GM18505 (cell line): ENCODE data around the gene PCDHB9.
"Not testable (repeated sequence)": the region's sequence is repeated elsewhere in the genome, so short reads cannot be mapped to it uniquely, and the experiment has no call there.

ENCODE experiments used
- ATAC-seq: cut with Tn5 transposase; IDR thresholded peaks from one replicate; pipeline ENCODE4 v1.9.1; 2021; ENCODE audit not compliant: unreplicated experiment
- POLR2A ChIP-seq: IDR thresholded peaks from 4 replicates; pipeline ENCODE4 v1.6.1; 2011; ENCODE audit warnings: borderline replicate concordance; ENCODE audit not compliant: insufficient read depth, insufficient read length; ENCODE audit errors: extremely low read depth

PCDHB9 gene

GRCh38 chr5:141186897-141187512, at the start of gene PCDHB9:
Gene PCDHB9, plus strand, starts transcription at chr5:141187161. Its CDS starts 158 bp downstream, at chr5:141187319.
- TF ChIP-seq POLR2A: no peak
- ATAC-seq: no peak

DNA sequence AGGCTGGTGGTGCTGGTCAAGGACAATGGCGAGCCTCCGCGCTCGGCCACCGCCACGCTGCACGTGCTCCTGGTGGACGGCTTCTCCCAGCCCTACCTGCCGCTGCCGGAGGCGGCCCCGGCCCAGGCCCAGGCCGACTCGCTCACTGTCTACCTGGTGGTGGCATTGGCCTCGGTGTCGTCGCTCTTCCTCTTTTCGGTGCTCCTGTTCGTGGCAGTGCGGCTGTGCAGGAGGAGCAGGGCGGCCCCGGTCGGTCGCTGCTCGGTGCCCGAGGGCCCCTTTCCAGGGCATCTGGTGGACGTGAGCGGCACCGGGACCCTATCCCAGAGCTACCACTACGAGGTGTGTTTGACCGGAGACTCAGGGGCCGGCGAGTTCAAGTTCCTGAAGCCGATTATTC, 49.6 kb upstream of the PCDHB9 start:
- not testable (repeated sequence) for ATAC-seq

GRCh38 chr5:141149812-141150211, 37.1 kb upstream of the PCDHB9 start, which contains the start of gene PCDHB6:
Gene PCDHB6, plus strand, starts transcription at chr5:141150057. Its CDS starts 201 bp downstream, at chr5:141150258.
- no peak for TF ChIP-seq POLR2A
- ATAC-seq: no peak

DNA sequence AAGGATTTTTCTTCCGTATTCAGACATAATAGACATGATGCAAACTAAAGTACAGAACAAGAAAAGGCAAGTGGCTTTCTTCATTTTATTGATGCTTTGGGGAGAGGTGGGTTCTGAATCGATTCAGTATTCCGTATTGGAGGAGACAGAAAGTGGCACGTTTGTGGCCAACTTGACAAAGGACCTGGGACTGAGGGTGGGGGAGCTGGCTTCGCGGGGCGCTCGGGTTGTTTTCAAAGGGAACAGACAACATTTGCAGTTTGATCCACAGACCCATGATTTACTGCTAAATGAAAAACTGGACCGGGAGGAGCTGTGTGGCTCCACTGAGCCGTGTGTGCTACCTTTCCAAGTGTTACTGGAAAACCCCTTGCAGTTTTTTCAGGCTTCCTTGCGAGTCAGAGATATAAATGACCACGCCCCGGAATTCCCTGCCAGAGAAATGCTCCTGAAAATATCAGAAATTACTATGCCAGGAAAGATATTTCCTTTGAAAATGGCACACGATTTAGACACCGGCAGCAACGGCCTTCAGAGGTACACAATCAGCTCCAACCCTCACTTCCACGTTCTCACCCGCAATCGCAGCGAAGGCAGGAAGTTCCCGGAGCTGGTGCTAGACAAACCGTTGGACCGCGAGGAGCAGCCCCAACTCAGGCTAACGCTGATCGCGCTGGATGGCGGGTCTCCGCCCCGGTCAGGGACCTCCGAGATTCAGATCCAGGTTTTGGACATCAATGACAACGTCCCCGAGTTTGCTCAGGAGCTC, 36.6 kb upstream of the PCDHB9 start:
- ATAC-seq: no peak
- TF ChIP-seq POLR2A: no peak

GRCh38 chr5:141150993-141151325, 36.0 kb upstream of the PCDHB9 start:
- ATAC-seq: no peak
- no peak for TF ChIP-seq POLR2A

DNA sequence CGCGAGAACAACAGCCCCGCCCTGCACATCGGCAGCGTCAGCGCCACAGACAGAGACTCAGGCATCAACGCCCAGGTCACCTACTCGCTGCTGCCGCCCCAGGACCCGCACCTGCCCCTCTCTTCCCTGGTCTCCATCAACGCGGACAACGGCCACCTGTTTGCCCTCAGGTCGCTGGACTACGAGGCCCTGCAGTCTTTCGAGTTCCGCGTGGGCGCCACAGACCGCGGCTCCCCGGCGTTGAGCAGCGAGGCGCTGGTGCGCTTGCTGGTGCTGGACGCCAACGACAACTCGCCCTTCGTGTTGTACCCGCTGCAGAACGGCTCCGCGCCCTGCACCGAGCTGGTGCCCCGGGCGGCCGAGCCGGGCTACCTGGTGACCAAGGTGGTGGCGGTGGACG, 35.3 kb upstream of the PCDHB9 start:
- not testable (repeated sequence) for ATAC-seq

DNA sequence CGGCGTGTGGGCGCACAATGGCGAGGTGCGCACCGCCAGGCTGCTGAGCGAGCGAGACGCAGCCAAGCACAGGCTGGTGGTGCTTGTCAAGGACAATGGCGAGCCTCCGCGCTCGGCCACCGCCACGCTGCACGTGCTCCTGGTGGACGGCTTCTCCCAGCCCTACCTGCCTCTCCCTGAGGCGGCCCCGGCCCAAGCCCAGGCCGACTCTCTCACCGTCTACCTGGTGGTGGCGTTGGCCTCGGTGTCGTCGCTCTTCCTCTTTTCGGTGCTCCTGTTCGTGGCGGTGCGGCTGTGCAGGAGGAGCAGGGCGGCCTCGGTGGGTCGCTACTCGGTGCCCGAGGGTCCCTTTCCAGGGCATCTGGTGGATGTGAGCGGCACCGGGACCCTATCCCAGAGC, 34.9 kb upstream of the PCDHB9 start:
- not testable (repeated sequence) for ATAC-seq

GRCh38 chr5:141155540-141156374, 31.2 kb upstream of the PCDHB9 start:
- no peak for TF ChIP-seq POLR2A
- no peak for ATAC-seq

DNA sequence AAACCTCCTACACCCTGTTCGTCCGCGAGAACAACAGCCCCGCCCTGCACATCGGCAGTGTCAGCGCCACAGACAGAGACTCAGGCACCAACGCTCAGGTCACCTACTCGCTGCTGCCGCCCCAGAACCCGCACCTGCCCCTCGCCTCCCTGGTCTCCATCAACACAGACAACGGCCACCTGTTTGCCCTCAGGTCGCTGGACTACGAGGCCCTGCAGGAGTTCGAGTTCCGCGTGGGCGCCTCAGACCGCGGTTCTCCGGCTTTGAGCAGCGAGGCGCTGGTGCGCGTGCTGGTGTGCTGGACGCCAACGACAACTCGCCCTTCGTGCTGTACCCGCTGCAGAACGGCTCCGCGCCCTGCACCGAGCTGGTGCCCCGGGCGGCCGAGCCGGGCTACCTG, 29.6 kb upstream of the PCDHB9 start:
- ATAC-seq: not testable (repeated sequence)

GRCh38 chr5:141157901-141158300, 29.1 kb upstream of the PCDHB9 start:
- not testable (repeated sequence) for ATAC-seq

- no peak for ATAC-seq
Measured at GRCh38 chr5:141172381-141173204, 14.4 kb upstream of the PCDHB9 start, which contains the start of gene PCDHB7. Gene PCDHB7, plus strand, starts transcription at chr5:141172644. Its CDS starts 192 bp downstream, at chr5:141172836.

GRCh38 chr5:141174291-141175104, 12.5 kb upstream of the PCDHB9 start:
- not testable (repeated sequence) for ATAC-seq

More at GRCh38 chr5:141172381-141173204, 14.4 kb upstream of the PCDHB9 start, which contains the start of gene PCDHB7:
- TF ChIP-seq POLR2A: no peak

DNA sequence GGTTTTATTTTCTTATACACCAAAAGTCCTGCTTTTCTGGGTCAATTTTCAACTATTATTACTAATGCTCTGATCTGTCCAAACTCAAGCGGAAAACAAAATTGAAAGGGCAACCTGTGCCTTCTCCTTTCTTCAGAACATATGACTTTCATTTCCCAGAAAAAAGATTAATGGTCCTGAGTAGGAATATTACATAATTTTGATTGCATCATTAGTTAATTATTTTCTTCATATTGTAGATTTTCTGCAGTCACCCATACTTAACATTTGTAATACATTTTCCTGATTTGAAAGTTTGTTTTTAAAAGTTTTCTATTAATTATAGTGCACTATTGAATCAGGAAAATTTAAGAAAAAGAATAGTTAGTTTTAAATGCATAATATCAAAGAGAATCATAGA, 11.0 kb upstream of the PCDHB9 start:
- no peak for ATAC-seq
- no peak for TF ChIP-seq POLR2A

- not testable (repeated sequence) for ATAC-seq
Measured at GRCh38 chr5:141177577-141178191, 9.3 kb upstream of the PCDHB9 start, which contains the start of gene PCDHB8. Gene PCDHB8, plus strand, starts transcription at chr5:141177790. Its CDS starts 245 bp downstream, at chr5:141178035.

DNA sequence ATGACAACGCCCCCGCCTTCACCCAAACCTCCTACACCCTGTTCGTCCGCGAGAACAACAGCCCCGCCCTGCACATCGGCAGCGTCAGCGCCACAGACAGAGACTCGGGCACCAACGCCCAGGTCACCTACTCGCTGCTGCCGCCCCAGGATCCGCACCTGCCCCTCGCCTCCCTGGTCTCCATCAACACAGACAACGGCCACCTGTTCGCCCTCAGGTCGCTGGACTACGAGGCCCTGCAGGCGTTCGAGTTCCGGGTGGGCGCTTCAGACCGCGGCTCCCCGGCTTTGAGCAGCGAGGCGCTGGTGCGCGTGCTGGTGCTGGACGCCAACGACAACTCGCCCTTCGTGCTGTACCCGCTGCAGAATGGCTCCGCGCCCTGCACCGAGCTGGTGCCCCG, 7.6 kb upstream of the PCDHB9 start:
- not testable (repeated sequence) for ATAC-seq

- not testable (repeated sequence) for ATAC-seq
Measured at GRCh38 chr5:141179876-141180275, 7.1 kb upstream of the PCDHB9 start.
